Trophoblast cell (in vitro differentiated cells and primary cell): ENCODE data around the gene GOLGA2.

ENCODE experiments used
- DNase-seq, 2 donors: peaks; one replicate each; pipeline ENCODE4 v3.0.0-alpha.2; 2016
- H2AFZ ChIP-seq: 2 replicates; pipeline ENCODE4 v1.6.1; 2013; ENCODE audit warnings: low read length, moderate library complexity, mild to moderate bottlenecking; ENCODE audit not compliant: insufficient read depth, poor library complexity
- H2AK5ac ChIP-seq: 2 replicates; pipeline ENCODE4 v1.6.1; 2013; ENCODE audit warnings: mild to moderate bottlenecking, low read length
- H2BK120ac ChIP-seq: 2 replicates; pipeline ENCODE4 v1.6.1; 2013; ENCODE audit warnings: low read length, mild to moderate bottlenecking, moderate library complexity; ENCODE audit not compliant: insufficient read depth, poor library complexity
- H2BK12ac ChIP-seq: 2 replicates; pipeline ENCODE4 v1.6.1; 2013; ENCODE audit warnings: mild to moderate bottlenecking, low read length, moderate library complexity
- H2BK5ac ChIP-seq: 2 replicates; pipeline ENCODE4 v1.6.1; 2013; ENCODE audit warnings: low read length, low read depth, moderate library complexity, mild to moderate bottlenecking; ENCODE audit not compliant: poor library complexity
- H3K14ac ChIP-seq: 2 replicates; pipeline ENCODE4 v1.6.1; 2013; ENCODE audit warnings: mild to moderate bottlenecking, low read length
- H3K18ac ChIP-seq: 2 replicates; pipeline ENCODE4 v1.6.1; 2013; ENCODE audit warnings: mild to moderate bottlenecking, low read length
- H3K23ac ChIP-seq: 2 replicates; pipeline ENCODE4 v1.6.1; 2013; ENCODE audit warnings: low read length
- H3K27ac ChIP-seq: 2 replicates; pipeline ENCODE4 v1.5.1; 2013; ENCODE audit warnings: low read depth, mild to moderate bottlenecking, inconsistent platforms, low read length, moderate library complexity
- H3K27me3 ChIP-seq: 2 replicates; pipeline ENCODE4 v1.6.1; 2013; ENCODE audit warnings: inconsistent platforms, mild to moderate bottlenecking, low read length, moderate library complexity; ENCODE audit not compliant: insufficient read depth
- H3K36me3 ChIP-seq, 2 experiments: 1 replicate in 1 of 2; 2 replicates in 1 of 2; pipeline ENCODE4 v1.6.1; 2013; ENCODE audit warnings: low read length in 2 of 2, mild to moderate bottlenecking in 2 of 2, moderate library complexity in 1 of 2; ENCODE audit not compliant: insufficient read depth in 2 of 2, control insufficient read depth in 1 of 2
- H3K4ac ChIP-seq: 2 replicates; pipeline ENCODE4 v1.6.1; 2013; ENCODE audit warnings: low read depth, mild to moderate bottlenecking, low read length, moderate library complexity
- H3K4me1 ChIP-seq, 2 experiments: 1 replicate in 1 of 2; 2 replicates in 1 of 2; pipeline ENCODE4 v1.6.1; 2013; ENCODE audit warnings: low read length in 2 of 2, mild to moderate bottlenecking in 2 of 2, moderate library complexity in 1 of 2; ENCODE audit not compliant: insufficient read depth in 2 of 2, control insufficient read depth in 1 of 2
- H3K4me2 ChIP-seq: 2 replicates; pipeline ENCODE4 v1.6.1; 2013; ENCODE audit warnings: inconsistent platforms, mild to moderate bottlenecking, low read length, moderate library complexity
- H3K4me3 ChIP-seq: 2 replicates; pipeline ENCODE4 v1.5.1; 2013; ENCODE audit warnings: mild to moderate bottlenecking, low read depth, low read length, inconsistent platforms
- H3K79me1 ChIP-seq: one replicate; pipeline ENCODE4 v1.6.1; 2013; ENCODE audit warnings: low read length
- H3K79me2 ChIP-seq: 2 replicates; pipeline ENCODE4 v1.6.1; 2013; ENCODE audit warnings: low read length, mild to moderate bottlenecking; ENCODE audit not compliant: control insufficient read depth, insufficient read depth, poor library complexity
- H3K9ac ChIP-seq: 2 replicates; pipeline ENCODE4 v1.6.1; 2013; ENCODE audit warnings: mild to moderate bottlenecking, low read length
- H3K9me3 ChIP-seq: 2 replicates; pipeline ENCODE4 v1.6.1; 2013; ENCODE audit warnings: low read depth, mild to moderate bottlenecking, control low read depth, inconsistent platforms, low read length; ENCODE audit not compliant: insufficient read depth
- H4K12ac ChIP-seq: 2 replicates; pipeline ENCODE4 v1.6.1; 2013; ENCODE audit warnings: low read depth, mild to moderate bottlenecking, low read length, moderate library complexity
- H4K8ac ChIP-seq: 2 replicates; pipeline ENCODE4 v1.6.1; 2013; ENCODE audit warnings: low read depth, mild to moderate bottlenecking, low read length, moderate library complexity
- H4K91ac ChIP-seq: one replicate; pipeline ENCODE4 v1.6.1; 2013; ENCODE audit warnings: low read depth, mild to moderate bottlenecking, low read length, moderate library complexity
- WGBS: extraction: QIAGEN DNeasy Blood & Tissue Kit; methylation state at CpG from one replicate; pipeline ENCODE4 v1.1.7; 2013; ENCODE audit warnings: missing lambda C conversion rate; ENCODE audit not compliant: insufficient read length, insufficient coverage; ENCODE audit errors: extremely low coverage; 5-methylcytosine and 5-hydroxymethylcytosine counted together

Gene GOLGA2

GRCh38 chr9:128292009-128292408 is 16.2 kb upstream of the GOLGA2 start:
- no peak overlapping the region for H3K23ac ChIP-seq
- H3K4ac ChIP-seq, result no peak overlapping the region
- H2BK120ac ChIP-seq, result no peak overlapping the region
- H3K27ac ChIP-seq, result no peak overlapping the region
- H2AFZ ChIP-seq, result no peak overlapping the region
- no peak overlapping the region for H2BK5ac ChIP-seq
- H3K79me1 ChIP-seq, result no peaks in the 10 kb centered on the region
- H4K8ac ChIP-seq, result no peak overlapping the region
- H3K9ac ChIP-seq, result no peak overlapping the region
- no peaks in the 10 kb centered on the region for H3K9me3 ChIP-seq
- peaks cover 6 to 8% of the 10 kb centered on the region in 2 experiments for H3K4me1 ChIP-seq
- H4K12ac ChIP-seq, result no peak overlapping the region
- no peaks in the 10 kb centered on the region for H3K27me3 ChIP-seq
- no CpG with 5 or more reads among the region's 3 CpGs for WGBS
- no peak for DNase-seq
- H2AK5ac ChIP-seq, result no peak overlapping the region
- no peaks in the 10 kb centered on the region for H3K79me2 ChIP-seq
- H3K4me3 ChIP-seq, result no peak overlapping the region
- H3K4me2 ChIP-seq, result no peak overlapping the region
- H2BK12ac ChIP-seq, result no peak overlapping the region
- no peak overlapping the region for H4K91ac ChIP-seq
- no peak overlapping the region for H3K14ac ChIP-seq
- H3K18ac ChIP-seq, result no peak overlapping the region
- peaks cover 9% of the 10 kb centered on the region in 2 experiments for H3K36me3 ChIP-seq

GRCh38 chr9:128288273-128289004 is 12.6 kb upstream of the GOLGA2 start:
- no peaks in the 10 kb centered on the region for H3K9me3 ChIP-seq
- H3K18ac ChIP-seq, result no peak overlapping the region
- WGBS, result no CpG with 5 or more reads among the region's 11 CpGs
- no peak for DNase-seq
- no peak overlapping the region for H3K9ac ChIP-seq
- H3K79me2 ChIP-seq, result no peaks in the 10 kb centered on the region
- H3K79me1 ChIP-seq, result no peaks in the 10 kb centered on the region
- H3K4me3 ChIP-seq, result no peak overlapping the region
- H3K4me1 ChIP-seq, result no peaks in the 10 kb centered on the region
- H2AK5ac ChIP-seq, result no peak overlapping the region
- H3K4ac ChIP-seq, result no peak overlapping the region
- no peak overlapping the region for H2AFZ ChIP-seq
- peaks cover 24 to 27% of the 10 kb centered on the region in 2 experiments for H3K36me3 ChIP-seq
- H2BK5ac ChIP-seq, result no peak overlapping the region
- no peak overlapping the region for H4K12ac ChIP-seq
- H4K91ac ChIP-seq, result no peak overlapping the region
- no peak overlapping the region for H2BK120ac ChIP-seq
- no peak overlapping the region for H3K27ac ChIP-seq
- H2BK12ac ChIP-seq, result no peak overlapping the region
- no peak overlapping the region for H4K8ac ChIP-seq
- no peak overlapping the region for H3K4me2 ChIP-seq
- no peak overlapping the region for H3K14ac ChIP-seq
- H3K27me3 ChIP-seq, result no peaks in the 10 kb centered on the region
- no peak overlapping the region for H3K23ac ChIP-seq

- no peak overlapping the region for H2BK5ac ChIP-seq
- H3K27ac ChIP-seq, result no peak overlapping the region
- H2AK5ac ChIP-seq, result no peak overlapping the region
- WGBS, result no CpG with 5 or more reads among the region's 6 CpGs
- H3K79me2 ChIP-seq, result no peaks in the 10 kb centered on the region
- no peak overlapping the region for H4K91ac ChIP-seq
- H3K4ac ChIP-seq, result no peak overlapping the region
- peaks cover 24 to 27% of the 10 kb centered on the region in 2 experiments for H3K36me3 ChIP-seq
- H2BK120ac ChIP-seq, result no peak overlapping the region
- no peak overlapping the region for H4K8ac ChIP-seq
- no peaks in the 10 kb centered on the region for H3K4me1 ChIP-seq
- peak overlapping the region; percentile 30 for H3K9ac ChIP-seq
- H3K79me1 ChIP-seq, result no peaks in the 10 kb centered on the region
- H2AFZ ChIP-seq, result no peak overlapping the region
- H3K4me3 ChIP-seq, result no peak overlapping the region
- H3K23ac ChIP-seq, result no peak overlapping the region
- no peak overlapping the region for H2BK12ac ChIP-seq
- no peaks in the 10 kb centered on the region for H3K9me3 ChIP-seq
- no peak overlapping the region for H3K14ac ChIP-seq
- H3K27me3 ChIP-seq, result no peaks in the 10 kb centered on the region
- H3K18ac ChIP-seq, result no peak overlapping the region
- no peak overlapping the region for H4K12ac ChIP-seq
- no peak for DNase-seq
- no peak overlapping the region for H3K4me2 ChIP-seq
Measured at GRCh38 chr9:128286440-128286839, 10.6 kb upstream of the GOLGA2 start.

GRCh38 chr9:128285033-128285784 is 9.4 kb upstream of the GOLGA2 start:
- Histone ChIP-seq H3K79me2 (no peaks in the 10 kb centered on the region), H4K91ac (no peak overlapping the region), H3K27ac (no peak overlapping the region), H3K23ac (no peak overlapping the region), H3K27me3 (no peaks in the 10 kb centered on the region), H4K12ac (no peak overlapping the region), H3K36me3 (peaks cover 24 to 27% of the 10 kb centered on the region in 2 experiments), H3K4me2 (no peak overlapping the region), H2AK5ac (no peak overlapping the region), H3K14ac (no peak overlapping the region), H2BK5ac (no peak overlapping the region), H4K8ac (no peak overlapping the region), H2BK120ac (no peak overlapping the region), H3K4me1 (peaks cover 0 to under 1% of the 10 kb centered on the region in 2 experiments), H3K4ac (no peak overlapping the region), H3K79me1 (no peaks in the 10 kb centered on the region), H3K9ac (no peak overlapping the region), H3K18ac (no peak overlapping the region), H2AFZ (no peak overlapping the region), H2BK12ac (no peak overlapping the region), H3K9me3 (no peaks in the 10 kb centered on the region), H3K4me3 (no peak overlapping the region)
- DNase-seq, result no peak
- no CpG with 5 or more reads among the region's 12 CpGs for WGBS
